Left hindlimb (tissue), 1 donor: Measurements from ENCODE around the gene B4GALT4.

Experiments
- DNase-seq: peaks from one replicate; pipeline ENCODE4 v3.0.0-alpha.2; 2018

Gene B4GALT4

DNA sequence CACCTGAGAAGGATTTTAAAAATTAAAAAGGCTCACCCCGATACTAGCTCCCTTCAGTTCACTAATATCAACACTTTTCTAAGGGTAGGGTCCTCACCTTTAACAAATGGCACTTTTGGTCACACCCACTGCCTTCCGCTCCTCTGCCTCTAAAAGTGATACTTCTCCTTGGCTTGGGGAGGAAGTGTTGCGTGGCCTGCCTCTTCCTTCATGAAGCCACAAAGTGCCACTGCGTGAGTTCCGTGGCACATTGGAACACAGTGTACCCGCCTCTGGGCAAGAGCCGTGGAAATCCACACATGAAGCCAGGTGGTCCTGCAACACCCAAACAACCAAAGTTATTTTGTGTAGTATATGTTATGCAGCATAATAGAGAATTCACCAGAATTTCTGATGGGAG lies 3.9 kb downstream of the B4GALT4 start:
- no peak for DNase-seq

GRCh38 chr3:119235151-119235550 lies 5.5 kb downstream of the B4GALT4 start:
- no peak for DNase-seq

- DNase-seq = no peak
Measured at GRCh38 chr3:119234610-119235009, 6.1 kb downstream of the B4GALT4 start.

GRCh38 chr3:119230745-119231144 lies 9.9 kb downstream of the B4GALT4 start:
- no peak for DNase-seq

DNA sequence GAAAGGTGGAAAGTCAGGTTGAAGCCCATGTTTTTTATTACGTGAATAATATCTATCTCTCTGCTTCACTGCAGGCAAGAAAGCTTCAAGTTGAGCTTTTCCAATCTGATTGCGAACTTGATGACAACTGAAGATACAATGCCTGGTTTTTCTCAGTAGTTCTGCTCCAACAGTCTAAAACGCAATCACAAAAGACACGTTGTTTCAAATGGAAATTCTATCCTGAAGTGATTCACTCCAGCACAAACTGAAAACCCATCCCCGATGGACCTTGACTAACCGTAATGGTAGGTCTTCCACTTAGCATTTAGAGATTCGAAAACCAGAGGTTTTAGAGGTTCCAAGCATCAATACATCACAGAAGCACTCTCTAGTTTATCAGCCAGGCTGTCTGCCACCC lies 10.6 kb downstream of the B4GALT4 start:
- no peak for DNase-seq

GRCh38 chr3:119229190-119229589 lies 11.5 kb downstream of the B4GALT4 start:
- DNase-seq = no peak

DNA sequence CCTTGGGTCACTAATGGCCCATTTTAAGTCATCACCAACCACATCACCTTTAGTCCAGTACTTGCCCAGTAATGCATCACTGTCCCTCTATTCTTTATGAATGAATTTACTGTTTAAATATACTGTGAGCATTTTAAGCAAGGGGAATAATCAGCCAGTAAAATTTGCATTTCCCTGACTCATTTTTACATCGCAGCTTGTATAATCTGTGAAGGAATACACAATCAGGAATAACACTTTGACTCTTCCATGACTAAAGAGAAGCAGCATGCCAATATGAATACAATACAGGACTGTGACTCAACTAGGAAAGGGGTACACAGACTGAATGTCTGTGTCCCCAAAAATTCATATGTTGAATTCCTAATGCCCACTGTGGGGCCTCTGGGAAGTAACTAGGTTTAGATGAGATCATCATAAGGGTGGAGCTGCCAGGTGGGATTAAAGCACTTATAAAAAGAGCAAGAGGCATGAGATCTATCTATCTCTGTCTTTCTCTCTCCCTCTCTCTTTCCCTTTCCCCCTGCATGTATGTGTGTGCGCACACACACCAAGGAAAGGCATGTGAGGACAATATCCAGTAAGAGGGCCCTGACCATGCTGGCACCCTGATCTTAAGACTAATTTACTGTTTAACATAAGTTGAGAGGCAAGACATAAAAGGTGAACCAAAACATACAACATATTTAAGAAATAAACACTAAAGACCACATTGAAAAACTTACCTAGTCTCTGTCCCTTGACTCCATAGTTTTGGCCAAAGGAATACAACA lies 12.1 kb downstream of the B4GALT4 start:
- no peak for DNase-seq

- DNase-seq = no peak
Measured at GRCh38 chr3:119227070-119227850, 13.4 kb downstream of the B4GALT4 start.

- DNase-seq = no peak
Measured at GRCh38 chr3:119225121-119225520, 15.6 kb downstream of the B4GALT4 start.

GRCh38 chr3:119223511-119223910 lies 17.2 kb downstream of the B4GALT4 start:
- no peak for DNase-seq

- no peak for DNase-seq
Measured at GRCh38 chr3:119222391-119222790, 18.3 kb downstream of the B4GALT4 start.

DNA sequence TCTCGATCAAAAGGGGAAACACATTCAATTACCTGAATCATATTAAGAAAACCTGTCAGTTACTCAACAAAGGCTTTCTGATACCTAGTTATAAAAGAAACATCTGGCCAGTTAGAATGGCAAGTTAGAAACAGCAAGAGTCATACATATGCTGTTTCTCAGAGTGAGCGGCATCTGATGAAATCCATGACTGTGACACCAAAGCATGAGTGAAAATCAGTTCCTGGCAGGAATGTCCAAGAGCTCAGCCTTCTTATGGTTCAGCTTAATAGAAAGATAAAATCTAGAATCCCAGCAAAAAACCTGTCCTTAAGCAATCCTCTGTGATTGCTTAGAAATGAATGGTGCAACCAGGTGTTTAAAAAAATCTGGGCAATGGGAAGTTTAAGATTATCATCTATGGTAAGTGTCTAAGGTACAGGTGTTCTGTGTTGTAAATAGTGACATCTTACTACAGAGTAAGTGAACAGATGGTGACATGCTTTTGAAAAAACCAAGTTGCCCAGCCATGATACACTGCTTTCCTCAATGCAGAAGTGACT lies 18.8 kb downstream of the B4GALT4 start:
- no peak for DNase-seq

DNA sequence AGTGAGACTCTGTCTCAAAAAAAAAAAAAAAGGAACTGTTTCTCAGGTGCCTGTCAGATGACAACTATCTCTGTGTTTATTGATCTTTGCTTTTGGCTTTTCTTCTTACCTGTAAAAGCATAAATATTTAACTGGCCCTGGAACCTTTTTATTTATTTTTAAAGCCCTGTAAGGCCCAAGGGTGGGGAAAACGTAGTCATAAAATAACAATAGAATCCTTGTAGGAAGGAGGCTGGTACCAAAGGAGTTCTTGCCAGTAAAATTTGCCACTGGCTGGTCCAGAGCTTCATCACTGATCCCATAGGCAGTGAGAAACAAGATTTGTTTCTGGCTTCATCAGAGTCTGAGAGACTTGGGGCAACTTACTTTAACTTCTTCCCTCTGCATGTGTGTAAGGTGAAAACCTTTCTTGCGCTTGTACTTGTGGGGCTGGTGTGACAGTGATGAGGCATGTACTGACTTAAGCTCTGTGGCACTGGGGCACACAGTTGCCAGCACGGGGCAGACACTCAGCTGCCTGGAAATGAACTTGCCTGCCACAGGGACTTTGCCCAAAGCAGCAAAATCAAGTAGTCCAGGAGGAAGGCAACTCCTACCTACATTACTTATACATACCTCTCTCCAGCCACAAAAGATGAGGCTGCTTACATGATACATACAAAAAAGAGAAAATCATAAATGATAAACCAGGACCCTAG lies 19.6 kb downstream of the B4GALT4 start:
- DNase-seq = no peak

DNA sequence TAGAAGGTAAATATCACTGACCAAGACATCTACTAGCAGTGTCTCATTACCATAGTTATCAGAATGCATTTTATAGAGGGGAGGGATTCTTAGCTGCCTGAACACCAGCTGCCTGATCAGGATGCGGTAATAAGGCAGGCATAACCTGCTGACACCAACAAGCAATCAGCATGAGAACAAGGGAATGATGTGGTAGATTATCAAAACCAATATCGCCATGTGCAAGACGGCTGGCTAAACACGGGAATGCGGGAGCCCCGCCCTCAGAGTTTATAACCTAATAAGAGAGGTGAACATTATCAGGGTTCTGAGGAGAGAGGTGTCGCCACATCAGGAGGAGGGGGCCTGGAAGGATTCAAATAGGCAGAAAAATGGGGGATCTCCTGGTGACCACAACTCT lies 20.5 kb downstream of the B4GALT4 start:
- no peak for DNase-seq

- no peak for DNase-seq
Measured at GRCh38 chr3:119219069-119219468, 21.6 kb downstream of the B4GALT4 start.

DNA sequence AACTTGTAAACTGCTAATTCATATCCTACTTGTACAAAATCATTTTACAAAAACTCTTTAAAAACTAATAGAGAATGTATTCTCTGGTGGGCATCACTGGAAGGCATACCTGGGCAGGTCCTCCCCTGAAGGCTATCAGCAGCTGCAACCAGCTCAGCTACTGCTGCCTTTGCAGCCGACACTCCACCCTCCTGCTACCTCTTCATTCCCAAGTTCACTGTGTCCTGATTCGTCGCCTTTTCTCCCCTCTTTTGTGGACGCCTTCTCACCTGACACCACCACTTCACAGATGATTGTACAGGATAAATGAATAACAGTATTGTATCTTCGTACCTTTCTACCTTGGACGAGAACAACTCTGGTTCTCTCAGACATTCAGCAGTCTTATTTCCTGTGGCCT lies 28.9 kb downstream of the B4GALT4 start:
- DNase-seq = no peak

GRCh38 chr3:119211193-119211592 lies 29.5 kb downstream of the B4GALT4 start:
- no peak for DNase-seq

GRCh38 chr3:119207512-119207875 lies 33.2 kb downstream of the B4GALT4 start:
- DNase-seq = no peak

- no peak for DNase-seq
Measured at GRCh38 chr3:119206611-119207511, 33.8 kb downstream of the B4GALT4 start.

- DNase-seq = no peak
Measured at GRCh38 chr3:119205685-119206084, 35.0 kb downstream of the B4GALT4 start.

- DNase-seq = peak; percentile 36
Measured at GRCh38 chr3:119205209-119205608, 35.5 kb downstream of the B4GALT4 start.

DNA sequence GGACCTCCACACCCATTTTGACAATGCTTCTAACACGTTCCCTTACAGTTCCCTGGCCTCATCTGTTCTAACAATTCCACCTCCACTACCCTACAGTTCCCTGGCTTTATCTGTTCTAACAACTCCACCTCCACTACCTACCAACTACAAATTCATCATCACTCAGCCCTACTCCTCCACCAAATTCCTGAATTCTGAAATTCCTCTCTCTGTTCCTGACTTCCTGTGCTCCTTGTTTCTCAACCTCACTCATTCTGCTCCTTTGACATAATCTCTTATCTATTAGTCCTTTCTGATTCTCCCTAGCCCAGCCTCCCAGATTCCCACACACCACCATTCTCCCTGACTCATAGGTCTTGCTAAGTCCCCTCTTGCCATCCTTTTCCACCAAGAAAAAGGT lies 44.8 kb downstream of the B4GALT4 start:
- DNase-seq = no peak

GRCh38 chr3:119195151-119195476 lies 45.6 kb downstream of the B4GALT4 start:
- DNase-seq = no peak
